Sigmoid colon (tissue), 4 donors: ENCODE measurements around the gene PTPRD.

Experiments
- POLR2AphosphoS5 ChIP-seq, 4 donors: sonication (generic); formaldehyde crosslinking; IDR thresholded peaks; one replicate each; pipeline ENCODE4 v1.6.1; 2017; ENCODE audit warnings: antibody characterized with exemption in 4 of 4
- TF ChIP-seq, protein P1 (sequence below), 4 experiments: fragments of 450-650 bp in 3 of 4; fragments of 200-600 bp in 1 of 4; IDR thresholded peaks; one replicate each; pipeline ENCODE4 v1.5.1; 2016 to 2019; ENCODE audit warnings: antibody characterized with exemption in 4 of 4, mild to moderate bottlenecking in 3 of 4, moderate library complexity in 2 of 4

DNA sequence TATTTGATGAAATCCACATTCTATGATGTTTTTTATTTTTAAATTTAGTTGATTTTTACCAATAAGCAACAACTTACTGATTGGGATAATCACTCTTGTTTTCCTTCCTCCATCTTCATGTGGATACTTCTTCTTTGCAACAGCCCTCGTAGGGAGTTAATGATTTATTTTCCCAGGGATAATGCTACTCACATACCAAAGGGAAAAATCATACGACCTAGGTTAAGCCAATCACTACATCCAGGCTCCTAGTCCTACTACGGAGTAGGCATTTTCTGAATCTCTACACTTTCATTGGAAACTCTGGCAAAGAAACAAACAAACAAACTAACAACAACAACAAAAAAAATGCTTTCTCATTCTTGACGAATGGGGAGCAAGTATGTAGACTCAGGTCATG, 663.4 kb downstream of the PTPRD start:
- TF ChIP-seq, protein P1, sequence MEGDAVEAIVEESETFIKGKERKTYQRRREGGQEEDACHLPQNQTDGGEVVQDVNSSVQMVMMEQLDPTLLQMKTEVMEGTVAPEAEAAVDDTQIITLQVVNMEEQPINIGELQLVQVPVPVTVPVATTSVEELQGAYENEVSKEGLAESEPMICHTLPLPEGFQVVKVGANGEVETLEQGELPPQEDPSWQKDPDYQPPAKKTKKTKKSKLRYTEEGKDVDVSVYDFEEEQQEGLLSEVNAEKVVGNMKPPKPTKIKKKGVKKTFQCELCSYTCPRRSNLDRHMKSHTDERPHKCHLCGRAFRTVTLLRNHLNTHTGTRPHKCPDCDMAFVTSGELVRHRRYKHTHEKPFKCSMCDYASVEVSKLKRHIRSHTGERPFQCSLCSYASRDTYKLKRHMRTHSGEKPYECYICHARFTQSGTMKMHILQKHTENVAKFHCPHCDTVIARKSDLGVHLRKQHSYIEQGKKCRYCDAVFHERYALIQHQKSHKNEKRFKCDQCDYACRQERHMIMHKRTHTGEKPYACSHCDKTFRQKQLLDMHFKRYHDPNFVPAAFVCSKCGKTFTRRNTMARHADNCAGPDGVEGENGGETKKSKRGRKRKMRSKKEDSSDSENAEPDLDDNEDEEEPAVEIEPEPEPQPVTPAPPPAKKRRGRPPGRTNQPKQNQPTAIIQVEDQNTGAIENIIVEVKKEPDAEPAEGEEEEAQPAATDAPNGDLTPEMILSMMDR (IDR thresholded peaks at IDR 0.05) = no peak
- TF ChIP-seq POLR2AphosphoS5 (IDR thresholded peaks at IDR 0.05) = no peak
